Suprapubic skin (tissue), 4 donors: ENCODE measurements around the gene SLC26A8. TPM values are rescaled to one million over a fixed set of nuclear protein-coding genes. Genes with fewer than 3 reads are reported as not detected.
A peak's percentile ranks its signal among the peaks of the same experiment; 100 is the strongest.

Source experiments
- DNase-seq, 2 donors: peaks; one replicate each; pipeline ENCODE4 v3.0.0-alpha.2; 2019; ENCODE audit warnings: low spot score in 2 of 2
- H3K27ac ChIP-seq: fragments of 200-600 bp; sonication (generic); one replicate; pipeline ENCODE4 v1.5.1; 2019
- H3K27me3 ChIP-seq: fragments of 200-600 bp; sonication (generic); one replicate; pipeline ENCODE4 v1.5.1; 2019
- H3K36me3 ChIP-seq: fragments of 200-600 bp; sonication (generic); one replicate; pipeline ENCODE4 v1.5.1; 2019
- H3K4me1 ChIP-seq: fragments of 200-600 bp; sonication (generic); one replicate; pipeline ENCODE4 v1.5.1; 2019
- H3K4me3 ChIP-seq: fragments of 200-600 bp; sonication (generic); one replicate; pipeline ENCODE4 v1.5.1; 2019; ENCODE audit warnings: mild to moderate bottlenecking
- H3K9me3 ChIP-seq: fragments of 200-600 bp; sonication (generic); one replicate; pipeline ENCODE4 v1.5.1; 2019
- CTCF ChIP-seq, 2 donors: fragments of 200-600 bp in 1 of 2; fragments of 450-650 bp in 1 of 2; sonication (generic) in 1 of 2; IDR thresholded peaks; one replicate each; pipeline ENCODE4 v1.5.1; 2016 to 2019; ENCODE audit warnings: antibody characterized with exemption in 2 of 2, mild to moderate bottlenecking in 1 of 2, moderate library complexity in 1 of 2
- EP300 ChIP-seq: sonication (generic); formaldehyde crosslinking; IDR thresholded peaks from one replicate; pipeline ENCODE4 v1.6.1; 2017; ENCODE audit warnings: antibody characterized with exemption
- POLR2A ChIP-seq, 2 donors: fragments of 450-650 bp; IDR thresholded peaks; one replicate each; pipeline ENCODE4 v1.6.1; 2017; ENCODE audit warnings: antibody characterized with exemption in 2 of 2, mild to moderate bottlenecking in 2 of 2, moderate library complexity in 2 of 2
- POLR2AphosphoS5 ChIP-seq, 3 donors: sonication (generic); formaldehyde crosslinking; IDR thresholded peaks; one replicate each; pipeline ENCODE4 v1.6.1; 2017; ENCODE audit warnings: antibody characterized with exemption in 3 of 3
- WGBS: methylation state at CpG from one replicate; pipeline ENCODE4 v1.1.5; 2018; 5-methylcytosine and 5-hydroxymethylcytosine counted together
- total RNA-seq, 4 donors: library from RNA; depleted of rRNA; stranded (reverse); fragments of >200 nt; gene quantifications; one replicate each; pipeline ENCODE4 v1.1.0, GENCODE V29; 2016

SLC26A8 gene
- total RNA-seq, 4 donors from 2014 or later, result not detected

- H3K27ac ChIP-seq, result no peak overlapping the region
- WGBS, result 39% methylated on average over 1 of the region's 1 CpG
- H3K4me3 ChIP-seq, result no peak overlapping the region
- H3K9me3 ChIP-seq, result no peaks in the 10 kb centered on the region
- no peak for TF ChIP-seq EP300
- TF ChIP-seq POLR2AphosphoS5 (IDR thresholded peaks at IDR 0.05), result no peak
- no peak for TF ChIP-seq POLR2A (IDR thresholded peaks at IDR 0.05)
- no peak for TF ChIP-seq CTCF (IDR thresholded peaks at IDR 0.05)
- no peaks in the 10 kb centered on the region for H3K27me3 ChIP-seq
- DNase-seq, result no peak
- peaks cover 28% of the 10 kb centered on the region for H3K4me1 ChIP-seq
- peaks cover 22% of the 10 kb centered on the region for H3K36me3 ChIP-seq
Measured at GRCh38 chr6:36056178-36056577, 31.7 kb upstream of the SLC26A8 start.

GRCh38 chr6:36054956-36055355 is 30.5 kb upstream of the SLC26A8 start:
- WGBS, result 41% methylated on average over 2 of the region's 2 CpGs

GRCh38 chr6:36054415-36054814 is 30.0 kb upstream of the SLC26A8 start:
- 63% methylated on average over 2 of the region's 2 CpGs for WGBS
- Histone ChIP-seq H3K4me3 (no peak overlapping the region), H3K9me3 (no peaks in the 10 kb centered on the region), H3K4me1 (peaks cover 45% of the 10 kb centered on the region), H3K27me3 (no peaks in the 10 kb centered on the region), H3K36me3 (peaks cover 9% of the 10 kb centered on the region), H3K27ac (no peak overlapping the region)
- TF ChIP-seq EP300, result no peak
- no peak for TF ChIP-seq CTCF (IDR thresholded peaks at IDR 0.05)
- no peak for TF ChIP-seq POLR2AphosphoS5 (IDR thresholded peaks at IDR 0.05)
- no peak for TF ChIP-seq POLR2A (IDR thresholded peaks at IDR 0.05)
- DNase-seq, result no peak

More at GRCh38 chr6:36054956-36055355, 30.5 kb upstream of the SLC26A8 start:
- Histone ChIP-seq H3K27me3 (no peaks in the 10 kb centered on the region), H3K4me3 (no peak overlapping the region), H3K27ac (no peak overlapping the region), H3K36me3 (peaks cover 14% of the 10 kb centered on the region), H3K4me1 (peaks cover 41% of the 10 kb centered on the region), H3K9me3 (no peaks in the 10 kb centered on the region)
- no peak for DNase-seq
- TF ChIP-seq EP300, result no peak
- TF ChIP-seq CTCF (IDR thresholded peaks at IDR 0.05), result no peak
- TF ChIP-seq POLR2A (IDR thresholded peaks at IDR 0.05), result no peak
- no peak for TF ChIP-seq POLR2AphosphoS5 (IDR thresholded peaks at IDR 0.05)

- Histone ChIP-seq H3K27ac (no peak overlapping the region), H3K27me3 (no peaks in the 10 kb centered on the region), H3K9me3 (no peaks in the 10 kb centered on the region), H3K4me1 (peaks cover 49% of the 10 kb centered on the region), H3K36me3 (peaks cover 6% of the 10 kb centered on the region), H3K4me3 (no peak overlapping the region)
- 56% methylated on average over 2 of the region's 2 CpGs for WGBS
- no peak for DNase-seq
- no peak for TF ChIP-seq EP300
- TF ChIP-seq CTCF (IDR thresholded peaks at IDR 0.05), result no peak
- TF ChIP-seq POLR2AphosphoS5 (IDR thresholded peaks at IDR 0.05), result no peak
- TF ChIP-seq POLR2A (IDR thresholded peaks at IDR 0.05), result no peak
Measured at GRCh38 chr6:36053878-36054277, 29.4 kb upstream of the SLC26A8 start.

GRCh38 chr6:36052097-36052496 is 27.7 kb upstream of the SLC26A8 start:
- Histone ChIP-seq H3K4me3 (no peak overlapping the region), H3K4me1 (peaks cover 53% of the 10 kb centered on the region), H3K27me3 (no peaks in the 10 kb centered on the region), H3K27ac (peak overlapping the region; percentile 5), H3K9me3 (no peaks in the 10 kb centered on the region), H3K36me3 (peaks cover 6% of the 10 kb centered on the region)
- 42% methylated on average over 2 of the region's 2 CpGs for WGBS
- DNase-seq, result peak in 1 of 2 donors; percentile 71
- no peak for TF ChIP-seq CTCF (IDR thresholded peaks at IDR 0.05)
- no peak for TF ChIP-seq EP300
- TF ChIP-seq POLR2A (IDR thresholded peaks at IDR 0.05), result no peak
- peak in 1 of 3 donors; percentile 63 for TF ChIP-seq POLR2AphosphoS5 (IDR thresholded peaks at IDR 0.05)
